GM19438 (cell line): ENCODE results near the gene KLK13.

Experiments used
- ATAC-seq: cut with Tn5 transposase; IDR thresholded peaks from one replicate; pipeline ENCODE4 v1.9.1; 2021; ENCODE audit warnings: low read depth; ENCODE audit not compliant: unreplicated experiment

KLK13 gene

GRCh38 chr19:51023946-51024345, 40.9 kb downstream of the KLK13 start:
- ATAC-seq = no peak

- ATAC-seq = no peak
These were observed 42.4 kb downstream of the KLK13 start for GRCh38 chr19:51022526-51022925.

GRCh38 chr19:51020988-51021651, 43.8 kb downstream of the KLK13 start:
- ATAC-seq = no peak

- no peak for ATAC-seq
These were observed 45.4 kb downstream of the KLK13 start, which contains the start of gene KLK10 for GRCh38 chr19:51019544-51019925. TSS of gene KLK10 (minus strand) at chr19:51019709. CDS start at chr19:51019130, 579 bp downstream.

- ATAC-seq = no peak
These were observed 45.9 kb downstream of the KLK13 start for GRCh38 chr19:51018745-51019543.

GRCh38 chr19:51016798-51017683, 47.9 kb downstream of the KLK13 start:
- ATAC-seq = no peak

- no peak for ATAC-seq
These were observed 49.1 kb downstream of the KLK13 start for GRCh38 chr19:51015691-51016267.

- no peak for ATAC-seq
These were observed 50.6 kb downstream of the KLK13 start for GRCh38 chr19:51014242-51014641.

GRCh38 chr19:51012661-51013190, 52.2 kb downstream of the KLK13 start:
- ATAC-seq = no peak

GRCh38 chr19:51010066-51010795, 54.7 kb downstream of the KLK13 start:
- ATAC-seq = no peak

GRCh38 chr19:51009061-51009891, 55.6 kb downstream of the KLK13 start:
- ATAC-seq = no peak

- no peak for ATAC-seq
These were observed 57.4 kb downstream of the KLK13 start for GRCh38 chr19:51007488-51007887.

GRCh38 chr19:51006406-51006805, 58.5 kb downstream of the KLK13 start:
- no peak for ATAC-seq
